KMS-11 (cell line): Measurements from ENCODE around the gene SMG7.

ENCODE experiments used
- H2AFZ ChIP-seq: fragments of 200-600 bp; sonication (generic); 2 replicates; pipeline ENCODE4 v1.6.1; 2016; ENCODE audit warnings: antibody characterized with exemption, mixed run types, low read depth
- H3K27ac ChIP-seq: fragments of 200-600 bp; sonication (generic); 2 replicates; pipeline ENCODE4 v1.6.1; 2016; ENCODE audit warnings: mild to moderate bottlenecking, mixed run types
- H3K27me3 ChIP-seq: fragments of 200-600 bp; sonication (generic); 2 replicates; pipeline ENCODE4 v1.6.1; 2017; ENCODE audit warnings: mild to moderate bottlenecking, low read depth, mixed run types, moderate library complexity; ENCODE audit not compliant: insufficient read depth
- H3K36me3 ChIP-seq: fragments of 200-600 bp; sonication (generic); 2 replicates; pipeline ENCODE4 v1.6.1; 2017; ENCODE audit warnings: mild to moderate bottlenecking, mixed run types; ENCODE audit not compliant: insufficient read depth
- H3K4me1 ChIP-seq: fragments of 200-600 bp; sonication (generic); 2 replicates; pipeline ENCODE4 v1.6.1; 2016; ENCODE audit warnings: mild to moderate bottlenecking, low read depth, mixed run types; ENCODE audit not compliant: poor library complexity, severe bottlenecking
- H3K4me2 ChIP-seq: fragments of 200-600 bp; sonication (generic); 2 replicates; pipeline ENCODE4 v1.7.0; 2016; ENCODE audit warnings: mild to moderate bottlenecking, mixed run types
- H3K4me3 ChIP-seq: fragments of 200-600 bp; sonication (generic); IDR thresholded peaks from 2 replicates; pipeline ENCODE4 v1.6.1; 2017; ENCODE audit warnings: low read depth, low read length, mixed read lengths; ENCODE audit not compliant: insufficient read depth
- H3K79me2 ChIP-seq: fragments of 200-600 bp; sonication (generic); 2 replicates; pipeline ENCODE4 v1.6.1; 2016; ENCODE audit warnings: low read depth, mixed run types; ENCODE audit not compliant: insufficient read depth
- H3K9ac ChIP-seq: fragments of 200-600 bp; sonication (generic); 2 replicates; pipeline ENCODE4 v1.6.1; 2016; ENCODE audit warnings: mild to moderate bottlenecking, mixed run types
- H4K20me1 ChIP-seq: fragments of 200-600 bp; sonication (generic); 2 replicates; pipeline ENCODE4 v1.6.1; 2016; ENCODE audit warnings: mild to moderate bottlenecking, mixed run types; ENCODE audit not compliant: insufficient read depth
- TF ChIP-seq, protein P1 (sequence below): fragments of 200-600 bp; sonication (generic); conservative IDR thresholded peaks from 2 replicates; pipeline ENCODE4 v1.6.1; 2017; ENCODE audit warnings: low read depth, mild to moderate bottlenecking, antibody characterized with exemption, low read length, moderate library complexity, mixed read lengths

SMG7 gene

DNA sequence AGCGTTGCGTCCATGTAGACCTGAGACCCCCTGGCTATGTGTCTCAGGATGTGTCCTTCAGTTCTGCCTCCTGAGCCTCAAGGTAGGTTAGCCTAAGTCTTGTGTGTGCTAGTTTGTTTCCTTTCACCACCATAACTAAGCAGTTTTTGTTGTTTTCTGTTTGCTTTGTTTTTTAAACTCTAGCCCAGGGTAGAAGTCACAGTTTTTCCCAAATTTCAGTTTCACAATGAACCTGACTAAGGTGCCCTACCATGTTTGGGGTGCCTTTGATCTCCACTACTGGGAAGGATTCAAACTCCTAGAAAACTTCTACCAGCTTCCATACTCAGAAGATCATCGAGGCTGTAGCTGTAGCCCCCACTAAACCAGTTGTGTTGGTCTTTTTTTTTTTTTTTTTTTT, 14.8 kb upstream of the SMG7 start:
- Histone ChIP-seq H3K36me3 (no peaks in the 10 kb centered on the region), H3K9ac (no peak overlapping the region), H3K27ac (no peak overlapping the region), H3K27me3 (no peaks in the 10 kb centered on the region), H2AFZ (no peak overlapping the region), H3K4me1 (no peaks in the 10 kb centered on the region), H3K4me2 (no peak overlapping the region), H3K4me3 (no peak overlapping the region), H3K79me2 (no peaks in the 10 kb centered on the region), H4K20me1 (no peaks in the 10 kb centered on the region)
- TF ChIP-seq, protein P1, sequence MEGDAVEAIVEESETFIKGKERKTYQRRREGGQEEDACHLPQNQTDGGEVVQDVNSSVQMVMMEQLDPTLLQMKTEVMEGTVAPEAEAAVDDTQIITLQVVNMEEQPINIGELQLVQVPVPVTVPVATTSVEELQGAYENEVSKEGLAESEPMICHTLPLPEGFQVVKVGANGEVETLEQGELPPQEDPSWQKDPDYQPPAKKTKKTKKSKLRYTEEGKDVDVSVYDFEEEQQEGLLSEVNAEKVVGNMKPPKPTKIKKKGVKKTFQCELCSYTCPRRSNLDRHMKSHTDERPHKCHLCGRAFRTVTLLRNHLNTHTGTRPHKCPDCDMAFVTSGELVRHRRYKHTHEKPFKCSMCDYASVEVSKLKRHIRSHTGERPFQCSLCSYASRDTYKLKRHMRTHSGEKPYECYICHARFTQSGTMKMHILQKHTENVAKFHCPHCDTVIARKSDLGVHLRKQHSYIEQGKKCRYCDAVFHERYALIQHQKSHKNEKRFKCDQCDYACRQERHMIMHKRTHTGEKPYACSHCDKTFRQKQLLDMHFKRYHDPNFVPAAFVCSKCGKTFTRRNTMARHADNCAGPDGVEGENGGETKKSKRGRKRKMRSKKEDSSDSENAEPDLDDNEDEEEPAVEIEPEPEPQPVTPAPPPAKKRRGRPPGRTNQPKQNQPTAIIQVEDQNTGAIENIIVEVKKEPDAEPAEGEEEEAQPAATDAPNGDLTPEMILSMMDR = no peak

DNA sequence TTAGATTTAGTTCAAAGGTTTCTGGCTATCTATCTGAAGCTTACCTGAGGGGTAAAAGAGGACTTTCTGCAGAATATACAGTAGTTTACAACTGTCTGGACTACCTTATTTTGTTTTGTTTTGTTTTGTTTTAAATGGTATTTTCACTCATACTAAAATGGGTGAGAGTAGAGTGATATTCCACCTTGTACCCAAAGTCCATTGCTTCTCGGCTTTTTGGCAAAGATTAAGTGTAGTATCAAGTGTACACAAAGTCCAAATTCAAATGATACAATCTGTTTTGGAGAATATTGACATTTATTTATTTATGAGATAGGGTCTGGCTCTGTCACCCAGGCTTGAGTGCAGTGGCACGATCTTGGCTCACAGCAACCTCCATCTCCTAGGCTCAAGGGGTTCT, 11.7 kb upstream of the SMG7 start:
- no peak overlapping the region for H3K4me2 ChIP-seq
- no peak overlapping the region for H3K4me3 ChIP-seq
- no peak overlapping the region for H2AFZ ChIP-seq
- no peak overlapping the region for H3K9ac ChIP-seq
- H3K27me3 ChIP-seq = no peaks in the 10 kb centered on the region
- no peaks in the 10 kb centered on the region for H3K36me3 ChIP-seq
- TF ChIP-seq, protein P1 = no peak
- H4K20me1 ChIP-seq = no peaks in the 10 kb centered on the region
- no peaks in the 10 kb centered on the region for H3K4me1 ChIP-seq
- no peaks in the 10 kb centered on the region for H3K79me2 ChIP-seq
- H3K27ac ChIP-seq = no peak overlapping the region

DNA sequence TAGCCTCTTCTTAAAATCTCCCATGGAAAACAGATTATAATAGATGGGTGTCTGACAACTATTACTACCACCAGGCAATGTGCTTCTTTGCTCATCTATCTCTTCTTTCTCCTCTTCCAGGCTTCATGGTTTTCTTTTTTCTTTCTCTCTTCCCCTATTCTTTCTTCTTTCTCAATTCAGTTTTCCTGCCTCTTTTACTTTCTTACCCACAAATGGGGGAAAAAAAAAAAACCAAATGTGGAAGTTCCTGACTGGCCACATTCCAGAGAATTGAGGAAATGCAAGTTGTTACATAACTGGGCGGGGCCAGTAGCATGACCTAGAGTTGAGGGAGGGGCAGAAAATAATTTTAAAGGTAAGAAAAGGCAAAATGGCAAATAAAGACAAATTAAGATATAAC, 10.9 kb upstream of the SMG7 start:
- Histone ChIP-seq H3K36me3 (no peaks in the 10 kb centered on the region), H2AFZ (no peak overlapping the region), H3K4me2 (no peak overlapping the region)

DNA sequence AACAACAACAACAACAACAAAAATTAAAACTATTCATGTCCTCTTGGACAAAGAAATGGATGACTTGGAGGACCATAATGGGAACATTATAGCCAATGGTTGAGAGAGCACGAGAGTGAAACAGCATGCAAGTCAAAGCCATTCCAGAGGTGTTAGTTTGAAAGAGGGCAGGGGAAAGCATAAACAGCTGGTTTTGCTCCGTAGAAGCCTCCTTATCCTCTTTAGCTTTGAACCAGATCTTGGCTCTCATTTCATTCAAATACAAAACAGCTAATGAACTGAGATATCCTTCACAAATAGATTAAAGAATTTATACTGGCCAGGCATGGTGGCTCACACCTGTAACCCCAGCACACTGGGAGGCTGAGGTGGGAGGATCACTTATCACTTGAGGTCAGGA, 8.7 kb upstream of the SMG7 start:
- no peaks in the 10 kb centered on the region for H3K4me1 ChIP-seq
- TF ChIP-seq, protein P1 = no peak
- H3K27me3 ChIP-seq = no peaks in the 10 kb centered on the region
- H3K4me2 ChIP-seq = no peak overlapping the region
- no peak overlapping the region for H2AFZ ChIP-seq
- no peaks in the 10 kb centered on the region for H3K36me3 ChIP-seq
- H3K27ac ChIP-seq = no peak overlapping the region
- no peaks in the 10 kb centered on the region for H4K20me1 ChIP-seq
- H3K79me2 ChIP-seq = no peaks in the 10 kb centered on the region
- H3K4me3 ChIP-seq = no peak overlapping the region
- no peak overlapping the region for H3K9ac ChIP-seq

More for the DNA sequence above, 10.9 kb upstream of the SMG7 start:
- no peak overlapping the region for H3K4me3 ChIP-seq
- no peaks in the 10 kb centered on the region for H3K4me1 ChIP-seq
- H4K20me1 ChIP-seq = no peaks in the 10 kb centered on the region
- H3K79me2 ChIP-seq = no peaks in the 10 kb centered on the region
- TF ChIP-seq, protein P1 = no peak
- no peak overlapping the region for H3K9ac ChIP-seq
- H3K27ac ChIP-seq = no peak overlapping the region
- no peaks in the 10 kb centered on the region for H3K27me3 ChIP-seq
